Heart left ventricle (tissue), 16 donors: ENCODE results near the gene NPHP1. TPM values are rescaled to one million over a fixed set of nuclear protein-coding genes. Genes with fewer than 3 reads are reported as not detected.
"Not testable (repeated sequence)": the region's sequence is repeated elsewhere in the genome, so short reads cannot be mapped to it uniquely, and the experiment has no call there.

Experiments
- ATAC-seq, 4 donors: fragments of 200-7000 bp; cut with Tn5 transposase; one replicate each; pipeline ENCODE4 v1.9.1; 2020 to 2022; ENCODE audit warnings: moderate library complexity in 4 of 4, mild to moderate bottlenecking in 3 of 4, moderate number of reproducible peaks in 1 of 4
- DNase-seq, 5 donors: peaks; one replicate each; pipeline ENCODE4 v3.0.0-alpha.2; 2020
- H3K27ac ChIP-seq, 12 donors: fragments of 200-600 bp; sonication (generic) in 4 of 12; one replicate each; pipeline versions ENCODE4 v1.5.0 to v1.8.0; 2016 to 2022; ENCODE audit warnings: mild to moderate bottlenecking in 2 of 12
- H3K27me3 ChIP-seq, 9 donors: fragments of 200-600 bp; sonication (generic) in 2 of 9; one replicate each; pipeline versions ENCODE4 v1.5.1 to v1.8.0; 2016 to 2022; ENCODE audit warnings: mild to moderate bottlenecking in 3 of 9
- H3K36me3 ChIP-seq, 9 donors: fragments of 200-600 bp; sonication (generic) in 2 of 9; one replicate each; pipeline versions ENCODE4 v1.5.0 to v1.8.0; 2018 to 2022; ENCODE audit warnings: mild to moderate bottlenecking in 2 of 9
- H3K4me1 ChIP-seq, 12 donors: fragments of 200-600 bp; sonication (generic) in 4 of 12; one replicate each; pipeline versions ENCODE4 v1.5.0 to v1.8.0; 2016 to 2022; ENCODE audit warnings: mild to moderate bottlenecking in 3 of 12
- H3K4me3 ChIP-seq, 12 donors: fragments of 200-600 bp; sonication (generic) in 4 of 12; one replicate each; pipeline versions ENCODE4 v1.5.0 to v1.8.0; 2017 to 2022; ENCODE audit warnings: mild to moderate bottlenecking in 9 of 12, moderate library complexity in 4 of 12
- H3K9me3 ChIP-seq, 12 donors: fragments of 200-600 bp; sonication (generic) in 4 of 12; one replicate each; pipeline versions ENCODE4 v1.5.0 to v1.8.0; 2016 to 2022; ENCODE audit warnings: mild to moderate bottlenecking in 1 of 12
- CTCF ChIP-seq, 12 donors: fragments of 200-600 bp; sonication (generic) in 4 of 12; IDR thresholded peaks; one replicate each; pipeline versions ENCODE4 v1.5.0 to v1.8.0; 2018 to 2022; ENCODE audit warnings: antibody characterized with exemption in 12 of 12, mild to moderate bottlenecking in 5 of 12
- POLR2A ChIP-seq, 2 donors: fragments of 450-650 bp; IDR thresholded peaks; one replicate each; pipeline ENCODE4 v1.6.1; 2017; ENCODE audit warnings: antibody characterized with exemption in 2 of 2, mild to moderate bottlenecking in 2 of 2, moderate library complexity in 2 of 2
- WGBS, 4 donors: extraction: QIAGEN DNeasy Blood & Tissue Kit in 2 of 4; methylation state at CpG; one replicate each; pipeline versions ENCODE4 v1.1.5 to v1.1.7; 2013 to 2018; 5-methylcytosine and 5-hydroxymethylcytosine counted together
- intact Hi-C, 10 donors: fragments of 100-400 bp; cut with DNase I; formaldehyde crosslinking; loops; one replicate each; pipeline versions ENCODE4 v1.11.1 to v1.14.2; 2022
- polyA plus RNA-seq, 2 donors: library from polyadenylated mRNA; stranded (reverse); fragments of 200-250 nt; gene quantifications; one replicate each; pipeline ENCODE4 v1.2.3, GENCODE V29; 2013
- total RNA-seq, 9 donors: library from RNA; depleted of rRNA in 2 of 9; stranded (reverse); fragments of >200 nt in 2 of 9; fragmentation: NEBNext Ultra II Directional in 3 of 9; extraction: Animal tissue kit (Norgen Biotek cat#: 25700) in 3 of 9; gene quantifications; one replicate each; pipeline versions ENCODE4 v1.1.0 to v1.2.4, GENCODE V29; 2016 to 2023
- donor health status: ischemic (EF 13 %, LVEDD 7.1; RV severe dilation, severe dysfunction).
- donor health status: healthy with polysubstance abuse.
- donor health status: DM: no; HTN: yes; CAD: no.
- donor health status: DM: no; HTN: no; CAD: no.
- donor health status: ischemic (EF 25% LVEDD 6.9; RV normal size, moderate dysfunction).
- donor health status: ischemic (EF 25% LVEDD 5.7; RV mildly dilated, moderate dysfunction).
- donor health status: healthy.
- donor health status: DM: yes; HTN: yes; CAD: no.
- donor health status: ischemic (EF 35%, LVEDD 5.7; RV mildly dilated, moderate dysfunction).
- donor health status: nonischemic (EF 11% LVEDD 7.7; RV severe dilation, severe dysfunction).
- donor health status: DM: yes; HTN: yes; CAD: no.
- donor health status: PGD.
- donor health status: ischemic (EF 29% LVEDD 5.4; RV normal size, mild dysfunction).
- donor health status: nonischemic (EF 23%, LVEDD 6.1; RV moderate dilation, normal function).

Gene NPHP1
- total and polyA plus RNA-seq, 11 donors = 4.7 to 7.9 (median 5.6) TPM

GRCh38 chr2:110103061-110103961 is 101.5 kb downstream of the NPHP1 start:
- H3K4me1 ChIP-seq = peaks cover 5 to 79% (median 33%) of the 10 kb centered on the region in 12 donors
- H3K9me3 ChIP-seq = no peaks in the 10 kb centered on the region
- no peak for ATAC-seq
- 76 to 82% (median 80%) methylated on average over 15 to 20 of the region's 20 CpGs for WGBS, 4 donors
- TF ChIP-seq POLR2A (IDR thresholded peaks at IDR 0.05) (no peak), CTCF (IDR thresholded peaks at IDR 0.05) (no peak)
- no peak overlapping the region for H3K4me3 ChIP-seq
- peak overlapping the region; percentile 40 to 96 (median 89) for H3K27ac ChIP-seq
- intact Hi-C loops = no loop called here
- no peaks in the 10 kb centered on the region for H3K27me3 ChIP-seq
- peak in 3 of 5 donors; percentile 6 to 58 (median 30) for DNase-seq
- peaks cover 0 to 4% (median 0%) of the 10 kb centered on the region in 9 donors for H3K36me3 ChIP-seq

GRCh38 chr2:110101901-110102803 is 102.7 kb downstream of the NPHP1 start:
- H3K4me1 ChIP-seq = peaks cover 5 to 71% (median 33%) of the 10 kb centered on the region in 12 donors

GRCh38 chr2:110101280-110101844 is 103.5 kb downstream of the NPHP1 start:
- Histone ChIP-seq H3K4me1 (peaks cover 5 to 71% (median 33%) of the 10 kb centered on the region in 12 donors), H3K36me3 (peaks cover 0 to 4% (median 0%) of the 10 kb centered on the region in 9 donors), H3K27me3 (no peaks in the 10 kb centered on the region), H3K9me3 (no peaks in the 10 kb centered on the region), H3K4me3 (peak overlapping the region in 7 of 12 donors; percentile 2 to 42 (median 8)), H3K27ac (peak overlapping the region; percentile 67 to 96 (median 89))
- intact Hi-C loops = no loop called here
- TF ChIP-seq POLR2A (IDR thresholded peaks at IDR 0.05) = peak in 1 of 2 donors; percentile 38
- no peak for TF ChIP-seq CTCF (IDR thresholded peaks at IDR 0.05)
- ATAC-seq (peak; percentile 95 to 96 (median 96)), DNase-seq (peak; percentile 94 to 99 (median 97))
- WGBS, 4 donors = 0 to 4% (median 2%) methylated on average over 6 to 11 of the region's 11 CpGs

More at GRCh38 chr2:110101901-110102803, 102.7 kb downstream of the NPHP1 start:
- H3K27ac ChIP-seq = peak overlapping the region; percentile 67 to 96 (median 89)
- H3K9me3 ChIP-seq = no peaks in the 10 kb centered on the region
- ATAC-seq (no peak), DNase-seq (peak in 3 of 5 donors; percentile 8 to 55 (median 26))
- intact Hi-C loops = no loop called here
- H3K36me3 ChIP-seq = peaks cover 0 to 4% (median 0%) of the 10 kb centered on the region in 9 donors
- no peaks in the 10 kb centered on the region for H3K27me3 ChIP-seq
- TF ChIP-seq CTCF (IDR thresholded peaks at IDR 0.05) = no peak
- WGBS, 4 donors = 65 to 74% (median 70%) methylated on average over 9 of the region's 9 CpGs
- peak overlapping the region in 6 of 12 donors; percentile 2 to 42 (median 10) for H3K4me3 ChIP-seq

GRCh38 chr2:110100880-110101279 is 103.9 kb downstream of the NPHP1 start:
- peak in 1 of 5 donors; percentile 31 for DNase-seq
- H3K36me3 ChIP-seq, intact Hi-C loops, H3K9me3 ChIP-seq, H3K27me3 ChIP-seq: not testable (repeated sequence)
- peak overlapping the region; percentile 63 to 96 (median 89) for H3K27ac ChIP-seq
- WGBS, 4 donors = 54 to 82% (median 65%) methylated on average over 2 to 4 of the region's 4 CpGs
- H3K4me3 ChIP-seq = peak overlapping the region in 5 of 12 donors; percentile 2 to 34 (median 4)
- peaks cover 5 to 73% (median 33%) of the 10 kb centered on the region in 12 donors for H3K4me1 ChIP-seq
- ATAC-seq = peak in 1 of 4 donors; percentile 1
